ENCODE measurements around the gene GPC3.

- TF ChIP-seq CTCF (IDR thresholded peaks at IDR 0.05): no peak
- TF ChIP-seq POLR2AphosphoS5 (IDR thresholded peaks at IDR 0.05): no peak
- TF ChIP-seq EP300 (IDR thresholded peaks at IDR 0.05): no peak
Observed at GRCh38 chrX:133926809-133927208, 58.6 kb downstream of the GPC3 start.

Data from stomach (tissue), 4 donors.